Colonic mucosa (tissue), 4 donors: Measurements from ENCODE around the gene INMT. TPM values are rescaled to one million over a fixed set of nuclear protein-coding genes. Genes with fewer than 3 reads are reported as not detected.

Source experiments
- DNase-seq: peaks from one replicate; pipeline ENCODE4 v3.0.0-alpha.2; 2020
- H3K27ac ChIP-seq: fragments of 200-600 bp; one replicate; pipeline ENCODE4 v1.8.0; 2021
- H3K27me3 ChIP-seq: fragments of 200-600 bp; one replicate; pipeline ENCODE4 v1.8.0; 2021
- H3K36me3 ChIP-seq: fragments of 200-600 bp; one replicate; pipeline ENCODE4 v1.8.0; 2021
- H3K4me1 ChIP-seq: fragments of 200-600 bp; one replicate; pipeline ENCODE4 v1.8.0; 2021; ENCODE audit warnings: mild to moderate bottlenecking
- H3K4me3 ChIP-seq: fragments of 200-600 bp; one replicate; pipeline ENCODE4 v1.8.0; 2021
- H3K9ac ChIP-seq, 2 donors: one replicate each; pipeline ENCODE4 v1.7.0; 2013; ENCODE audit warnings: control low read depth in 2 of 2, low read depth in 2 of 2, low read length in 2 of 2
- H3K9me3 ChIP-seq: fragments of 200-600 bp; one replicate; pipeline ENCODE4 v1.8.0; 2021
- intact Hi-C: fragments of 100-400 bp; cut with DNase I; formaldehyde crosslinking; loops from one replicate; pipeline ENCODE4 v1.14.1; 2022
- total RNA-seq, 2 donors: library from RNA; stranded (reverse); fragmentation: NEBNext Ultra II Directional in 1 of 2; extraction: Animal tissue kit (Norgen Biotek cat#: 25700) in 1 of 2; gene quantifications; one replicate each; pipeline ENCODE4 v1.2.1, GENCODE V29; 2021
- TF ChIP-seq, protein P1 (sequence below): fragments of 200-600 bp; IDR thresholded peaks from one replicate; pipeline ENCODE4 v1.8.0; 2022; ENCODE audit warnings: antibody characterized with exemption, mild to moderate bottlenecking
- donor health status: healthy.
- donor health status: DM: no; HTN: no; CAD: no.
- donor health status: DM: no; HTN: no; CAD: no.

The INMT gene
- total RNA-seq, 2 donors from 2014 or later: 2.3 to 6.0 TPM

DNA sequence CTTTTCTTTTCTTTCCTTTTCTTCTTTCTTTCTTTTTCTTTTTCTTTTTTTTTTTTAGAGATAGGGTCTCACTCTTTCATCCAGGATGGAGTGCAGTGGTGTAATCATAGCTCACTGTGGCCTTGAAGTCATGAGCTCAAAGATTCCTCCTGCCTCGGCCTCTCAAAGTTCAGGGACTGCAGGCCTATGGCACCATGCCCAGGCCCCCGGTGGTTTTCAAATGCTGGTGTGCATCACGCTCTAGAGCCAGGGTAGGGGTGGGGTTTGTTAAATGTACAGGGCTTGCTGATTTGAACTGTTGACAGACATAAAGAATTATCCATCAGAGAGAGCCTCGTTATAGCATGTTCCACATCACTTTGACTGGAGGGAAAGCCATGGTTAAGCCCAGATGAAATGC lies 25.0 kb downstream of the INMT start:
- Histone ChIP-seq H3K27me3 (no peaks in the 10 kb centered on the region), H3K9me3 (no peaks in the 10 kb centered on the region), H3K9ac (no peak overlapping the region), H3K36me3 (no peaks in the 10 kb centered on the region), H3K4me3 (no peak overlapping the region), H3K4me1 (no peaks in the 10 kb centered on the region), H3K27ac (no peak overlapping the region)
- intact Hi-C loops: no loop called here
- no peak for DNase-seq
- TF ChIP-seq, protein P1, sequence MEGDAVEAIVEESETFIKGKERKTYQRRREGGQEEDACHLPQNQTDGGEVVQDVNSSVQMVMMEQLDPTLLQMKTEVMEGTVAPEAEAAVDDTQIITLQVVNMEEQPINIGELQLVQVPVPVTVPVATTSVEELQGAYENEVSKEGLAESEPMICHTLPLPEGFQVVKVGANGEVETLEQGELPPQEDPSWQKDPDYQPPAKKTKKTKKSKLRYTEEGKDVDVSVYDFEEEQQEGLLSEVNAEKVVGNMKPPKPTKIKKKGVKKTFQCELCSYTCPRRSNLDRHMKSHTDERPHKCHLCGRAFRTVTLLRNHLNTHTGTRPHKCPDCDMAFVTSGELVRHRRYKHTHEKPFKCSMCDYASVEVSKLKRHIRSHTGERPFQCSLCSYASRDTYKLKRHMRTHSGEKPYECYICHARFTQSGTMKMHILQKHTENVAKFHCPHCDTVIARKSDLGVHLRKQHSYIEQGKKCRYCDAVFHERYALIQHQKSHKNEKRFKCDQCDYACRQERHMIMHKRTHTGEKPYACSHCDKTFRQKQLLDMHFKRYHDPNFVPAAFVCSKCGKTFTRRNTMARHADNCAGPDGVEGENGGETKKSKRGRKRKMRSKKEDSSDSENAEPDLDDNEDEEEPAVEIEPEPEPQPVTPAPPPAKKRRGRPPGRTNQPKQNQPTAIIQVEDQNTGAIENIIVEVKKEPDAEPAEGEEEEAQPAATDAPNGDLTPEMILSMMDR: no peak

DNA sequence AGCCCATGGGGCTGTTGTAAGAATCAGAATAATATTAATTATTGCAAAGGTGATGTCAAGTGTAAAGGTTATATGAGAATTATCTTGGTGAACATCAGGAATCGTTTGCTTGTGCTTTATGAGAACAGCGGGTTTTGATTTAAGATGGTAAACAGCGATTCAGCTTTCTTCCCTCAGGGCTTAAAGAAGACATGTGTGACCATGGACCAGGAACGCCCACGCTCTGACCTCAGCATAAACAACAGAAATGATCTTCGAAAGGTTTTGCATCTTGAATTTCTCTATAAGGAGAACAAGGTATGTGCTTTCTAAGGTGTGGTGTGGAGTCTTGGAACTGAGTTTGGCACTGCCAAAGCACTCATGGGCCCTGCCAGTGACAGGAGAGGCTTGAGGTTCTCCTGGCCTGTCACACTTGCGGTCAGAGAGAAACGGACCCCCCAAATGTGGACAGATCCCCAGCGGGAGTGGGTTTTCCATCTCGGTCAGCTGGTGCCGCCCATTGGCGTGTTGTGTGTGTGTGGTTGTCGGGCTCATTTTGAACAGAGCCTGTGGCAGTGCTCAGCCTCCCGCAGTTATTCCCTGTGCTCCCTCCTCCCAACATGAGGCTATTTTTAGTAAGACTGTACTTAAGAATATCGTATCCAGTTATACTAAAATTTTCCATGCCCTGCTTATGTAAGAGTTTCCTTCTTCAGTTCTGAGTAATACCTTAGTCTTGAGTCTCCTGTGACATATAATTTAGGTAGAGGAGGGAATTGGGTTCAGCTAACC lies 26.5 kb downstream of the INMT start:
- no peaks in the 10 kb centered on the region for H3K27me3 ChIP-seq
- H3K9ac ChIP-seq: no peak overlapping the region
- H3K27ac ChIP-seq: no peak overlapping the region
- DNase-seq: no peak
- no peaks in the 10 kb centered on the region for H3K4me1 ChIP-seq
- TF ChIP-seq, protein P1: no peak
- H3K36me3 ChIP-seq: no peaks in the 10 kb centered on the region
- H3K4me3 ChIP-seq: no peak overlapping the region
- intact Hi-C loops: no loop called here
- no peaks in the 10 kb centered on the region for H3K9me3 ChIP-seq

DNA sequence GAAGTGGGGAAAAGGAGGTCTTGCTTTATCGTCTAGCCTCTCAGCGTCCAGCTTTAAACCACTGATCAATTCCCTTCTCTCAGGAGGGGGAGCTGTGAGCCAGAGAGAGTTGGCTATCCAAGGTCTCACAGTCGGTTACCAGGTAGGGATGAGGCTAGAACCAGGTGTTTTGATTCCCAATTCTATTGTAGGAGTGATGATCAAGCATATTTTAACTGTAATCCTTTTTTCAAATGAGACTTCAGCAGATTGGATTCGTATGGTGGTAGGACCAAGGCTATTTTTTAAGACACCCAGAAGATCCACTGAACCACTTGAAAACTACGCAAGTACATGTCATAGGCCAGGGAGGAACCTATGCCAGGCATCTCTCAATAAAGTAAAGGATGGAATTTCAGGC lies 27.6 kb downstream of the INMT start:
- intact Hi-C loops: no loop called here
- H3K27ac ChIP-seq: no peak overlapping the region
- H3K36me3 ChIP-seq: no peaks in the 10 kb centered on the region
- no peak overlapping the region for H3K9ac ChIP-seq
- no peaks in the 10 kb centered on the region for H3K27me3 ChIP-seq
- H3K4me3 ChIP-seq: no peak overlapping the region
- no peaks in the 10 kb centered on the region for H3K9me3 ChIP-seq
- TF ChIP-seq, protein P1: no peak
- H3K4me1 ChIP-seq: no peaks in the 10 kb centered on the region
- DNase-seq: no peak

DNA sequence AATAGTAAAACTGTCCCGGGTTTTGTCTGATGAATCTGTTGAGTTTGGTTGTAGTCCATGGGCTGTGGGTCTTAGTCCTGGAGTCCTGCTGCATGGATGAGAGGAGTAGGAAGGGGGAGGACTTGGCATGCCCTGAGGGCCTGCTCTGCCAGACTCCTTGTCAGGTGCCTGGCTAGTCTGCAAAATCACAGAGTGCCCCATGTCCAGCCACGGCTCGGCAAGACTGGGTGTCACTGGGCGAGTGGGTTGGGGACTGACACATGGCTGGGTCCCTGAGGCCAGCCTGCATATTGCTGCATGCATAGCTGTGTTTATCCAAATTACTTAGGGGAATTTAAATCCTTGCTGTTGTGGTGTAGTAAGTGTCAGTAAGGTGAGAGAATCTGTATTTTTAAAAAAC lies 29.0 kb downstream of the INMT start:
- H3K4me3 ChIP-seq: no peak overlapping the region
- H3K36me3 ChIP-seq: no peaks in the 10 kb centered on the region
- intact Hi-C loops: no loop called here
- H3K9me3 ChIP-seq: no peaks in the 10 kb centered on the region
- no peaks in the 10 kb centered on the region for H3K27me3 ChIP-seq
- TF ChIP-seq, protein P1: no peak
- no peak overlapping the region for H3K9ac ChIP-seq
- no peak overlapping the region for H3K27ac ChIP-seq
- H3K4me1 ChIP-seq: no peaks in the 10 kb centered on the region
- DNase-seq: no peak

DNA sequence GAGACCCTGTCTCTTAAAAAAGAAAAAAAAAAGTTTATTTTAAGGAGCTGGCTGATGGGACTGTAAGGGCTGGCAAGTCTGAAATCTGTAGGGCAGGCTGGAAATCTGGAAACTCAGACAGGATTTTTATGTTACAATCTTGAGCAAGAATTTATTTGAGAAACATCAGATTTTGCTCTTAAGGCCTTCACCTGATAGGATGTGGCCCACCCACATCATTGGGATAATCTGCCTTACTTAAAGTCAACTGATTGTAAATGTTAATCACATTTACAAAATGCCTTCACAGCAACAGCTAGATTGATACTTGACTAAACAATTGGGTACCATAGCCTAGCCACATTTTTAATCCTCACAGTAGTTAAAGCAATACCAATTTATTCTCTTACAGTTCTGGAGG lies 30.8 kb downstream of the INMT start:
- Histone ChIP-seq H3K36me3 (no peaks in the 10 kb centered on the region), H3K4me1 (no peaks in the 10 kb centered on the region), H3K9me3 (no peaks in the 10 kb centered on the region), H3K27ac (no peak overlapping the region), H3K9ac (no peak overlapping the region), H3K4me3 (no peak overlapping the region), H3K27me3 (no peaks in the 10 kb centered on the region)
- intact Hi-C loops: no loop called here
- TF ChIP-seq, protein P1: no peak
- no peak for DNase-seq
